ENCODE measurements around the gene C8G.

Gene C8G

GRCh38 chr9:136921307-136921706, 23.7 kb upstream of the C8G start:
- DNase-seq, result no peak

DNA sequence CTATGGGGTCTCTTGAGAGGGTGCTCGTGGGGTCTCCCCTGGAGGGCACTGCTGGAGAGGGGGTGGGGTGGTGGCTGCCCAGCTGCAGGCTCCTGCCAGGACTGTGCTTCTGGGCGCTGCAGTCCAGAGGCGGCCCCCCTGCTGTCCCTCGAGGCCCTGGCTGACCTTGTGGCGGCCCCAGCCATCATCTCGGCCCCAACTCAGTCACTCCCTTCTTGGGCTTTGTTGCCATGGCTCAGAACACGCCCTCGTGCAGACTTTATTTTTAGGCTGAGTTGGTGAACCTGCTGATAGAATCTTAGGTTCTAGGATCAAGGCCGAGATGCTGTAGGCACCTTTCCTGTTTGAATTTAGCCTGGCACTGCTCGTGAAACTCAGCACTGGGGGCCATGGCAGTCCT, 23.3 kb upstream of the C8G start:
- DNase-seq, result no peak

- DNase-seq, result no peak
Measured at GRCh38 chr9:136922540-136922939, 22.5 kb upstream of the C8G start.

- DNase-seq, result no peak
Measured at GRCh38 chr9:136923881-136924280, 21.2 kb upstream of the C8G start.

GRCh38 chr9:136925414-136926153, 19.5 kb upstream of the C8G start:
- no peak for DNase-seq

DNA sequence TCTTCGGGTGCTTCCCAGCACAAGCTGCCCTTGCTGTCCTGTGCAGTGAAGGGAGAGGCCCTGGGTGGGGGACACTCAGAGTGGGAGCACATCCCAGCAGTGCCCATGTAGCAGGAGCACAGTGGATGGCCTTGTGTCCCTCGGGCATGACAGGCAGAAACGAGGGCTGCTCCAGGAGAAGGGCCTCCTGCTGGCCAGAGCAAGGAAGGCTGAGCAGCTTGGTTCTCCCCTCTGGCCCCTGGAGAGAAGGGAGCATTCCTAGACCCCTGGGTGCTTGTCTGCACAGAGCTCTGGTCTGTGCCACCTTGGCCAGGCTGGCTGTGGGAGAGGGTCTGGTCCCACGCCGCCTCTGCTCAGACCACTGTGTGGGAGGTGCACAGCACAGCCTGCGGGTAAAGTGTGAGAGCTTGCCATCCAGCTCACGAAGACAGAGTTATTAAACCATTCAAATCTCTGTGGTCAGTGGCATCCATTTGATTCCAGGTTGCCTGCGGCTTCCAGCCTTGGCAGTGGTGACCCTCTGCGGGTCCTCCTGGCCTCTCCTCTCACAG, 18.8 kb upstream of the C8G start:
- DNase-seq, result no peak

- DNase-seq, result no peak
Measured at GRCh38 chr9:136926749-136927148, 18.3 kb upstream of the C8G start.

DNA sequence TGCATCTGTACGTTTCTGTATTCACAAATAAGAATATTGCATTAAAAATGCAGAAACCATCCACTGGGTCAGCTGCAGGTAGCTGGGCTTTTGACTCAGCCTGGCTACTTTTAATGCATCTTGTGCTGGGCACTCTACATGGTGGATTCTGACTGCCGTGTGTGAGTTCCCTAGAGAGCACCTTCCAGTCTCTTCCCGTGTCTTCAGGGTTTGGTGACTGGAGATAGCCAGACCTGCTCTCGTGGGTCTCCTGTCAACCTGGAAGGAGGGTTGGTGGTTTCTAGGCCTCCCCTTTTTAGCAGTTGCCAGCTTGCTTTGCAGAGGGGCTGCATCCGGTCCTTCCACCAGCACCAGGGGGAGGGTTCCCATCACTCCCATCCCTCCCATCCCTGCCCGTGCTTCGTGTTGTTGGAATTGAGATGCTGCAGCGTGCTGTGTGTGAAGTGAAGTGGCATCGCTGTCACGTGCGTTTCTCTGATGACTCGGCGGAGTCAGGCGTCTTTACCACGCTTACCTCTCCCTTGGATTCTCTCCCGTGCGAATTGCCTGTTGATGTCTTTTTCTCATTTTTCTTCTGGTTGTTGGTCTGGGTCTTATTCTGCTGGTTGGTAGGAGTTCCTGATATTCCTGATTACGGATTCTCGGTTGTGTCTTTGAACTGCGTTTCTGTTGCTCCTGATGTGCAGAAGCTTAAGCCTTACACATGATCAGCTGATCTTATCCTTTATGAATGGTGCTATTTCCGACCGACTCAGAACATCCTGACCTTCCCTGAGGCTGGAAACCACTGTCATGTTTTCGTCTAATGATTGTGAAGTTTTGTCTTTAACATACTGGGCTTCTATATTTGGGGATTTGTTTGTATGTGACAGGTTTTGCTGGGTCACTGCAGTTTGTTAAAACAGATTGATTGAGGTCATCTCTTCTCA, 17.4 kb upstream of the C8G start:
- DNase-seq, result no peak

DNA sequence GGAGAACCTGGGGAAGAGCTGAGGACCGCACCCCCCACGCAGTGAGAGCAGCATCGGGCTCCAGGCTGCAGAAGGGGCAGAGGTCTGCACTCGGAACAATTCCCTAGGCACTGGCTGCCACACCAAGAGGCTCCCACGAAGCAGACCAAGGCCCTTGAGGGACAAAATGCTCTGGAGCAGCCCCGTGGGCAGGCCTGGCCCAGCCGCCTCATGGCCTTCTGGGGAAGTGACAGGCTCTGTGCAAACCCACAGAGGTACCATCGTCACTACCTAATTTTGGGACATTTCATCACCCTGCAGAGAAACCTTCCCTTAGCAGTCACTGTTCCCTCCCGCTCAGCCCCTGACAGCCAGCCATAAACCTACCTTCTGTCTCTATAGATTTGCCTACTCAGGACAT, 16.5 kb upstream of the C8G start:
- no peak for DNase-seq

DNA sequence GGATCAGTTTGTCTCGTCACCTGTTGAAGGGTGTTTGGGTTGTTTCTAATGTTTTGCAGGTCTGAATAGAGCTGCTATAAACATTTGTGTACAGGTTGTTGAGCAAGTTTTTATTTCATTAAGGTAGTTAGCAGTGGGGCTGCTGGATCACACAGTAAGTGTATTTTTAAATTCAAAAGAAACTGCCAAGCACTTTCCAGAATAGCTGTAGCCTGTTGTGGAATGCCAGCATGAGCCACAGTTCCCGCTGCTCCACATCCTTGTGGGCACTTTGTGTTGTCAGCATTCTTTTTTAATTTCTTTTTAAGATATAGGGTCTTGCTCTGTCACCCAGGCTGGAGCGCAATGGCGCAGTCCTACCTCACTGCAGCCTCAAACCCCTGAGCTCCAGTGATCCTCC, 15.0 kb upstream of the C8G start:
- no peak for DNase-seq

DNA sequence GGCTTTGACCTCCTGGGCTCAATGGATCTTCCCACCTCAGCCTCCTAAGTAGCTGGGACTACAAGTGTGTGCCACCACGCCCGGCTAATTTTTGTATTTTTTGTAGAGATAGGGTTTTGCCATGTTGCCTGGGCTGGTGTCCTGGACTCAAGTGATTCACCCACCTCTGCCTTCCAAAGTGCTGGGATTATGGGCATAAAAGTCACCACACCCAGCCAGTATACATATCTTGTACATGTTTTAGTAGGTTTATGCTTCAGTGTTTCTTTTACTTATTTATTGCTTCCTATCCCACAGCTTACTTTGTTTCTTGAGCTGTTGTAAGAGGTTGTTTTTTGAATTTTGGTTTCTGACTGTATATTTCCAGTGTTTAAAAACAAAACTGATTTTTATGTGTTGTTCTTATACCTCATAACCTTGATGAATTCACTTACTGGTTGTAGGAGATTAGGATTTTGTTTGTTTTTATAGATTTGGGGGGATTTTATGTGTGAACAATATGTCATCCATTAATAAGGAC, 13.4 kb upstream of the C8G start:
- no peak for DNase-seq

DNA sequence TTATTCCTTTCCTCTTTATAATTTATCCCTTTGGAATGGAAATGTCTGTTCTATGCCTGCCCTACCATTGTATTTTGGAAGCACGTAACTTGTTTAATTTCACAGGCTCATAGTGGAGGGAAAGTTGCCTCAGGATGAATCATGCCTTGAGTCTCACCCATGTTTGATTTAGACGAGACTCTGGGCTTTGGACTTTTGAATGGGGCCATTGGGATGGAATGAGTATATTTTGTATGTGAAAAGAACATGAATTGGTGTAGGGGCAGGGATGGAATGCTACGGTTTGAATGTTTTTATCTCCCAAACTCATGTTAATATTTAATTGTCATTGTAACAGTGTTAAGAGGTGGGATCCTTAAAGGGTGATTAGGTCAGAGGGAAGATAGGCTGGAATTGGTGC, 10.8 kb upstream of the C8G start:
- no peak for DNase-seq

- DNase-seq, result no peak
Measured at GRCh38 chr9:136935651-136936050, 9.4 kb upstream of the C8G start.

DNA sequence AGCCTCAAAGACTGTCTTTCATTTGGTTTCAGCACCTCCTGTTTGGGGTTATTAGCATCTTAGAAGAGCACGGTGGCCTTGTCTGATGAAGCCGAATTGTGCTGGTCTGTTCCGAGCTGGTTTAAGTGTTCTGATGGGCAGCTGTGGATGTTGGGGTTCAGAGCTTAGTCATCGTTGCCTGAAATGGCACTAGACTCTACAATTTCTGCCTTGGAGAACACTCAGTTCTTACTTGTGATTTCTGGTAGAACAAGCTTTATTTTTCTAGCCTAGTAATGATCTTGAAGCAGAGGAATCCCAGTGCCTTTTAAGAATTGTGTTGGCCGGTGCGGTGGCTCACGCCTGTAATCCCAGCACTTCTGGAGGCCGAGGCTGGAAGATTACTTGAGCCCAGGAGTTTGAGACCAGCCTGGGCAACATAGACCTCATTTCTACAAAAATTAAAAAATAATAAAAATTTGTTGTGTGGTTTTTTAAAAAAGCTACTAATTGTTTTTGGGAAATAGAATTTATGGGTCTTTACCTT, 8.3 kb upstream of the C8G start:
- no peak for DNase-seq

DNA sequence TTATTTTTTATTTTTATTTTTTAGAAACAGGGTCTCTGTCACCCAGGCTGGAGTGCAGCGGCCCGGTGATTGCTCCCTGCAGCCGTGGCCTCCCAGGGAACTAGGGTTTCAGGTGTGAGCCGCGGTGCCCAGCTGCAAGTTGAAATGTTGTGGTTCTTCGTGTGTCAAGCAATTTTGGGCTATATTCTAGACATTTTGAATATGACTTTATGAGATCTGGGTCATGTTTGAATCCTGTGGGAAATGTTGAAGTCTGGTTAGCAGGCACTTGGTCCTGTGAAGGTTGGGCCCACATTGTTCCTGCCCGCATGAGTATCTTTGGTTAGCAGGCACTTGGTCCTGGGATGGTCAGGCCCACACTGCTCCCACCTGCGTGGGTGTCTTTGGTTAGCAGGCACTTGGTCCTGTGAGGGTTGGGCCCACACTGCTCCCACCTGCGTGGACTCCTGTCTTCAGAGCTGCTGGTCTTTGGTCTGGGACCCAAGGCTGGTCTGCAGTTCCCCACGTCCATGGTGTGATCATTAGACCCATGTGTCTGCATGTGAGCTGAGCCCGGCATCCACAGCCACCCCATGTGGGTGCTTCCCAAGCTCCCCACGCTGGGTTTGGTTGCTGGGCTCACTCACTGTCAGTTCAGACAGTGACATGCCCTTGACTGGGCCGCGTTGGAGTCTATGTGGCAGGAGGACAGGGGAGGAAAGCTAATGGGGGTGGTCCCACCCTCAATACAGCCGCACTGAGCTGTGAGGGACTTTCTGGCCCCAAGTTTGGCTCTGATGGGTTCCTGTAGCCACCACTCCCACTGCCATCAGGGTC, 7.6 kb upstream of the C8G start:
- DNase-seq, result no peak

GRCh38 chr9:136939431-136939995, 5.5 kb upstream of the C8G start:
- no peak for DNase-seq

DNA sequence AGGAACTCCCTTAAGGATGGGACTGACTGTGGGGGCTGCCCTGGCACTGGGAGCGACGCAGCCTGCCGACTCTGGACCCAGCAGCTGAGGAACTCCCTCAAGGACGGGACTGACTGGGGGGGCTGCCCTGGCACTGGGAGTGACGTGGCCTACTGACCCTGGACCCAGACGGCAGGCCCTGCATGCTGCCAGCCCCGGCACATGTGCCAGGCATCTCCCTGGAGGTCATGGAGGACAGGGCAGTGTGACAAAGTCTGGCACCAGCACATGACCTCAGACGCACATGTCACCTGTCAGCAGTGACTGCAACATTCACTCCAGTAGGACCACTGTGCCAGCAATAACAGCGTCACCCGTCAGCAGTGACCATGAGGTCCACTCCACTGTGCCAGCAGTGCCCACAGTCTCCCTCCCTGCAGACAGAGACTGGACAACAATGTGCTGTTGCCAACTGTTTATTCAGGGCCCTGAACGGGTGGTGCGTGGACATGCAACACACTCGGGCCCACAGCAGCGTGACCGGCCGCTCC, 5.0 kb upstream of the C8G start:
- no peak for DNase-seq

DNA sequence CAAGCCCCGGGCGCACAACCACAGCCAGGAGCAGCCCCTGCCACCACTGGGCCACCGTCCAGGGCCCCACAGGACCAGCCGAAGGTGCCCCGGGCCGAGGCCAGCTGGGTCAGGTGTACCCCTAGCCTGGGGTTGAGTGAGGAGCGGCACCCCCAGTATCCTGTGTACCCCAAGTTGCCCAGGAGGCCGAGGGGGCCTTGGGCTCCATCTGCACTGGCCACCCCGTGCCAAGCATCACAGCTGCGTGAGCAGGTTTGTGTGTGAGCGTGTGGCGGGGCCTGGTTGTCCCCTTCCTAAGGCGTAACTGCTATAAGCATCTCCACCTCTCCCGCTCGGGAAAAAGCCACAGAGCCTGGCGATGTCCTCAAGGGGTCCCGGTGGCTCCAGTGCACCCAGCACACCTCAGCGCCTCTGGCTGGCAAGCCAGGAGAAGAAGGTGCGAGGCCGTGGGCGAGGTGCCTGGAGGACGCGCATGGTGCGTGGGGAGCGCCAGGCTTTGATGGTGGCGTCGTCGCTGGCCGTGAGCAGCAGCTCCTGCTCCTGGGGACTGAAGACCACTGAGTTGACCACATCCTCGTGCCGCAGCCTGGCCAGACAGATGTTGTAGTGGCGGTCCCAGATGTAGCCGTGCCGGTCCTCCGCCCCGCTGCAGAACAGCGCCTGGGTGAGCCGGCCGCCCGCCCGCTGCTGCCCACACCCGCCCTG, 4.4 kb upstream of the C8G start:
- DNase-seq, result no peak

DNA sequence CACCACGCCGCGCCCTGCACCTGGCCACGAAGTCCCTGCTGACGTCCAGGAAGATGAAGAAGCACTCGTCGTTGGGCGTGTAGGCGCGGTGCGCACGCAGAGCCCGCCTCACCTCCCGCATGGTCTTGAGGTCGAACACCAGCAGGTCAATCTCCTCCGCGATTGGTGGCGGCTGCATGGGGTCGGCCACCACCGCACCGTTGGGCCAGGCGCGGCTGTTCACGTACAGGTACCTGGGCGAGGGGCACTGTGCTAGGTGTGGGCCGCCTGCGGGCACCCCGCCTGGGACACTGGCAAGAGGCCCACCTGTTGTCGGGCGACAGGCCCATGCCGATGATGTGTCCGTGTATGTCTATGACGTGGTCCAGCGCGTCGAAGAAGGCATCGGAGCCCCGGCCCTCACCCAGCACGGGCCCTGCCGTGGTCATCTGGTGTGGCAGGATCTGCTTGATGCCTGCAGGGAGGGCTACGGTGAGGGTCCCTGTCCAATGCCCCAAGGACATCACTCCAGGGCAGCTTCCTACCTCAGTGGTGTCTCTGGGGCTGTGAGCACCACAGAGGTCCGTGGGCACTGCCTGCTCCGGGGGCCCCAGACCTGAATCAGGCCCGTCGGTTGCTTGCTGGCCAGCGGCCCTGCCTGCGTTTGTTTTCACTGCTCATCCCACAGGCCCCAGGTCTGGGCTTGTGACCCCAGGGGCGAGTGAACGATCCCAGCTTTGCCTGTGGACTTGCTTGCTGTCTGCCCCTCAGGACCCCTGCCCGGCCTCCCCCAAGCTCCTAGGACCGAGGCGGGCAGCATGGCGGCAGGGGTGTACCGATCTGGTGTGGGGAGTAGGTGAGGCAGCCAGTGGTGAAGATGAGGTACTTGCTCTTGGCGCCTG, 3.6 kb upstream of the C8G start:
- no peak for DNase-seq

All from NCI-H446 (cell line).